HG03064 (cell line): ENCODE data around the gene AIPL1.

Experiments used
- ATAC-seq: cut with Tn5 transposase; IDR thresholded peaks from one replicate; pipeline ENCODE4 v1.9.1; 2021; ENCODE audit warnings: low read depth; ENCODE audit not compliant: unreplicated experiment

Gene AIPL1

GRCh38 chr17:6422654-6423241 lies 12.2 kb downstream of the AIPL1 start:
- no peak for ATAC-seq

GRCh38 chr17:6421700-6422604 lies 13.0 kb downstream of the AIPL1 start:
- no peak for ATAC-seq

- ATAC-seq, result no peak
These were observed 14.7 kb downstream of the AIPL1 start for GRCh38 chr17:6420173-6420641.

- no peak for ATAC-seq
These were observed 19.3 kb downstream of the AIPL1 start for GRCh38 chr17:6415616-6416015.

GRCh38 chr17:6413065-6413464 lies 21.9 kb downstream of the AIPL1 start:
- no peak for ATAC-seq

- ATAC-seq, result no peak
These were observed 26.2 kb downstream of the AIPL1 start for GRCh38 chr17:6408735-6409134.

GRCh38 chr17:6408276-6408675 lies 26.6 kb downstream of the AIPL1 start:
- ATAC-seq, result no peak

GRCh38 chr17:6402258-6402657 lies 32.7 kb downstream of the AIPL1 start:
- ATAC-seq, result no peak

GRCh38 chr17:6398955-6399354 lies 36.0 kb downstream of the AIPL1 start:
- no peak for ATAC-seq

GRCh38 chr17:6394055-6394606 lies 40.8 kb downstream of the AIPL1 start:
- no peak for ATAC-seq

- ATAC-seq, result no peak
These were observed 41.5 kb downstream of the AIPL1 start for GRCh38 chr17:6393351-6393952.

GRCh38 chr17:6392609-6393350 lies 42.1 kb downstream of the AIPL1 start:
- no peak for ATAC-seq

GRCh38 chr17:6388416-6388815 lies 46.5 kb downstream of the AIPL1 start:
- ATAC-seq, result no peak

GRCh38 chr17:6387858-6388257 lies 47.1 kb downstream of the AIPL1 start:
- ATAC-seq, result no peak

- ATAC-seq, result no peak
These were observed 47.5 kb downstream of the AIPL1 start for GRCh38 chr17:6387442-6387841.

GRCh38 chr17:6386041-6386630 lies 48.8 kb downstream of the AIPL1 start:
- ATAC-seq, result no peak

- ATAC-seq, result no peak
These were observed 50.4 kb downstream of the AIPL1 start for GRCh38 chr17:6384481-6384880.

- no peak for ATAC-seq
These were observed 53.1 kb downstream of the AIPL1 start for GRCh38 chr17:6381526-6382465.

- no peak for ATAC-seq
These were observed 53.9 kb downstream of the AIPL1 start for GRCh38 chr17:6380915-6381438.
